Endothelial cell of umbilical vein (primary cell): ENCODE results near the gene PLAA. TPM values are rescaled to one million over a fixed set of nuclear protein-coding genes. Genes with fewer than 3 reads are reported as not detected.

ENCODE experiments used
- BruUV-seq: library from RNA; stranded (reverse); fragments of 400-500 nt; replicated peaks from 2 replicates; lab custom pipeline; 2021; lab: Mats Ljungman, UMichigan
- CTCF ChIA-PET: fragments of 300-600, 350-600 bp; sonication (Branson Sonifier 250); formaldehyde crosslinking; loops from one replicate; lab custom pipeline; 2021; ENCODE audit warnings: antibody characterized with exemption, inconsistent platforms; lab: Charles Lee
- POLR2A ChIA-PET: fragments of 300-600, 350-600 bp; sonication (Branson Sonifier 250); formaldehyde crosslinking; loops from one replicate; lab custom pipeline; 2021; ENCODE audit warnings: antibody characterized with exemption, inconsistent platforms; lab: Charles Lee
- DNase-seq: peaks from one replicate; pipeline ENCODE4 v3.0.0-alpha.2; 2011; ENCODE audit warnings: low read depth, low spot score
- FAIRE-seq: peaks from 2 replicates; lab custom pipeline; 2011; peaks lifted over from hg19 to GRCh38; lab: Jason Lieb, UNC
- H2AFZ ChIP-seq: 2 replicates; pipeline ENCODE4 v1.6.0; 2012; ENCODE audit warnings: low read depth, low read length, control low read depth, inconsistent platforms
- H3K27ac ChIP-seq: 2 replicates; pipeline ENCODE4 v1.5.1; 2011; ENCODE audit warnings: low read depth, mild to moderate bottlenecking, control low read depth, low read length, moderate library complexity; ENCODE audit not compliant: insufficient read depth
- H3K27me3 ChIP-seq, 2 experiments: 2 replicates each; pipeline versions ENCODE4 v1.6.0 to v1.6.1; 2011; ENCODE audit warnings: low read length in 2 of 2, mixed read lengths in 1 of 2; ENCODE audit not compliant: control insufficient read depth in 2 of 2, insufficient read depth in 2 of 2
- H3K36me3 ChIP-seq, 2 experiments: 2 replicates in 1 of 2; 3 replicates in 1 of 2; pipeline ENCODE4 v1.5.1; 2011; ENCODE audit warnings: low read length in 2 of 2, mild to moderate bottlenecking in 1 of 2, moderate library complexity in 1 of 2; ENCODE audit not compliant: control insufficient read depth in 2 of 2, insufficient read depth in 2 of 2; ENCODE audit errors: extremely low read depth in 1 of 2
- H3K4me1 ChIP-seq: 3 replicates; pipeline ENCODE4 v1.5.1; 2011; ENCODE audit warnings: mild to moderate bottlenecking, low read length; ENCODE audit not compliant: control insufficient read depth, insufficient read depth; ENCODE audit errors: extremely low read depth
- H3K4me2 ChIP-seq: 2 replicates; pipeline ENCODE4 v1.6.1; 2011; ENCODE audit warnings: low read length, control low read depth, mixed read lengths; ENCODE audit not compliant: insufficient read depth
- H3K4me3 ChIP-seq, 3 experiments: fragments of 200-600 bp in 1 of 3; sonication (generic), shearing (Covaris generic) in 1 of 3; replicated peaks in 1 of 3; 2 replicates each; pipeline ENCODE4 v1.5.1; 2011 to 2016; ENCODE audit warnings: control low read depth in 3 of 3, low read length in 3 of 3, mild to moderate bottlenecking in 2 of 3, inconsistent platforms in 1 of 3, low read depth in 1 of 3, moderate library complexity in 1 of 3; ENCODE audit not compliant: insufficient read depth in 1 of 3
- H3K79me2 ChIP-seq: 2 replicates; pipeline ENCODE4 v1.6.0; 2012; ENCODE audit warnings: low read length, inconsistent platforms; ENCODE audit not compliant: control insufficient read depth, insufficient read depth
- H3K9ac ChIP-seq: replicated peaks from 2 replicates; pipeline ENCODE3; 2011; ENCODE audit warnings: low read length, control low read depth; ENCODE audit not compliant: insufficient read depth; ENCODE audit errors: extremely low read depth
- H3K9me1 ChIP-seq: replicated peaks from 3 replicates; pipeline ENCODE4 v1.6.0; 2011; ENCODE audit warnings: mild to moderate bottlenecking, low read length; ENCODE audit not compliant: control insufficient read depth, insufficient read depth; ENCODE audit errors: extremely low read depth
- H3K9me3 ChIP-seq: replicated peaks from 2 replicates; pipeline ENCODE4 v1.5.1; 2012; ENCODE audit warnings: low read length, inconsistent platforms; ENCODE audit not compliant: control insufficient read depth, insufficient read depth
- H4K20me1 ChIP-seq: replicated peaks from 2 replicates; pipeline ENCODE3; 2011; ENCODE audit warnings: mild to moderate bottlenecking, low read length; ENCODE audit not compliant: control insufficient read depth, insufficient read depth; ENCODE audit errors: extremely low read depth
- CTCF ChIP-seq, 2 donors: IDR thresholded peaks; 1 replicate in 1 of 2; 2 replicates in 1 of 2; pipeline ENCODE4 v1.5.1; 2011; ENCODE audit warnings: low read length in 2 of 2, mild to moderate bottlenecking in 2 of 2, moderate library complexity in 2 of 2, control low read depth in 1 of 2, inconsistent platforms in 1 of 2, low read depth in 1 of 2; ENCODE audit not compliant: insufficient read depth in 1 of 2; ENCODE audit errors: extremely low read depth in 1 of 2
- EZH2 ChIP-seq: IDR thresholded peaks from 2 replicates; pipeline ENCODE4 v1.6.1; 2012; ENCODE audit warnings: borderline replicate concordance, low read depth, mild to moderate bottlenecking, moderate library complexity, low read length, inconsistent platforms; ENCODE audit not compliant: severe bottlenecking
- FOS ChIP-seq: IDR thresholded peaks from 2 replicates; pipeline ENCODE4 v1.6.1; 2011; ENCODE audit warnings: mild to moderate bottlenecking, low read length, moderate library complexity, borderline replicate concordance; ENCODE audit not compliant: insufficient read depth
- GATA2 ChIP-seq: IDR thresholded peaks from 2 replicates; pipeline ENCODE4 v1.7.0; 2011; ENCODE audit warnings: low read depth, mild to moderate bottlenecking, moderate library complexity, mixed read lengths, low read length; ENCODE audit not compliant: insufficient read length, insufficient read depth
- JUN ChIP-seq: IDR thresholded peaks from 2 replicates; pipeline ENCODE4 v1.6.1; 2011; ENCODE audit warnings: borderline replicate concordance, low read depth; ENCODE audit not compliant: insufficient read length, insufficient read depth
- MAX ChIP-seq: IDR thresholded peaks from 2 replicates; pipeline ENCODE4 v1.6.1; 2011; ENCODE audit not compliant: insufficient read depth, insufficient read length
- MYC ChIP-seq: IDR thresholded peaks from one replicate; pipeline ENCODE4 v1.6.1; 2011; ENCODE audit warnings: mild to moderate bottlenecking, low read depth, low read length
- POLR2A ChIP-seq: IDR thresholded peaks from 2 replicates; pipeline ENCODE4 v1.6.1; 2012; ENCODE audit warnings: low read depth, mild to moderate bottlenecking, control low read depth, low read length
- POLR2AphosphoS5 ChIP-seq: IDR thresholded peaks from 2 replicates; pipeline ENCODE4 v1.6.1; 2012; ENCODE audit warnings: low read depth, mild to moderate bottlenecking, control low read depth, low read length, moderate library complexity; ENCODE audit not compliant: insufficient read depth
- dilution Hi-C: fragments of 300-500 bp; cut with MboI; formaldehyde crosslinking; loops from one replicate; pipeline ENCODE4 v1.15.0; 2019; ENCODE audit warnings: low sequenced_read_pairs; ENCODE audit not compliant: extremely low pct_ligation_motif_present
- intact Hi-C: fragments of 100-400 bp; cut with micrococcal nuclease; formaldehyde crosslinking; loops from one replicate; pipeline ENCODE4 v1.10.0; 2022
- polyA plus RNA-seq, 4 experiments: library from polyadenylated mRNA; depleted of rRNA in 3 of 4; stranded (reverse) in 3 of 4; unstranded in 1 of 4; fragments of >200 nt; gene quantifications; 2 replicates each; pipeline versions ENCODE4 v1.2.1 to v1.2.3, GENCODE V29; 2011 to 2012; ENCODE audit warnings: missing spikeins in 1 of 4
- total RNA-seq: library from RNA; stranded (reverse); gene quantifications from 2 replicates; pipeline ENCODE4 v1.2.3, GENCODE V29; 2021

Gene PLAA
- total and polyA plus RNA-seq, 2 donors (not counting 3 experiments of a cell fraction or from before 2014, with no cell fraction given), result 15.6 to 36.9 TPM

- TF ChIP-seq POLR2A (no peak), FOS (no peak), JUN (no peak), EZH2 (no peak), POLR2AphosphoS5 (no peak), CTCF (IDR thresholded peaks at IDR 0.05; ENCODE audit: extremely low read depth in 1 of 2, insufficient read depth in 1 of 2, low read depth in 1 of 2, low read length in 2 of 2) (no peak), MAX (no peak), GATA2 (no peak), MYC (no peak)
- dilution Hi-C loops (no loop called here), intact Hi-C loops (no loop called here)
- no peaks in the 10 kb centered on the region for H3K4me1 ChIP-seq
- no peaks in the 10 kb centered on the region for H3K79me2 ChIP-seq
- no peak for FAIRE-seq
- no peaks in the 10 kb centered on the region for H3K27me3 ChIP-seq
- H3K36me3 ChIP-seq, result peaks cover 5 to 7% of the 10 kb centered on the region in 2 experiments
- no TSS peak for BruUV-seq
- no peaks in the 10 kb centered on the region for H3K9me3 ChIP-seq
- no peak overlapping the region for H2AFZ ChIP-seq
- no peak overlapping the region for H3K27ac ChIP-seq
- H3K9ac ChIP-seq, result no peak overlapping the region
- no peak overlapping the region for H3K4me3 ChIP-seq
- POLR2A ChIA-PET, result no interaction called here
- CTCF ChIA-PET, result no interaction called here
- H4K20me1 ChIP-seq, result no peaks in the 10 kb centered on the region
- H3K4me2 ChIP-seq, result no peak overlapping the region
- DNase-seq, result no peak
- no peaks in the 10 kb centered on the region for H3K9me1 ChIP-seq
Observed at GRCh38 chr9:26904671-26905070, 42.4 kb downstream of the PLAA start.
